ENCODE results near the gene TADA2B. TPM values are rescaled to one million over a fixed set of nuclear protein-coding genes. Genes with fewer than 3 reads are reported as not detected.

Gene TADA2B
- total RNA-seq, 1 experiment from 2014 or later = 14.3 TPM

GRCh38 chr4:7067452-7068278 is 24.5 kb downstream of the TADA2B start, which contains the start of gene GRPEL1 (continued):
- peak; percentile 42; the same call in 1 of the 2 replicates for TF ChIP-seq IRF1 (CRISPR knock-in tag; IDR thresholded peaks at IDR 0.05)
- TF ChIP-seq TP53 (CRISPR knock-in tag; IDR thresholded peaks at IDR 0.05) = 0 out of 2 replicates have a peak, but pooled peaks have one; percentile 66
- no peak for TF ChIP-seq SMAD3 (CRISPR knock-in tag; IDR thresholded peaks at IDR 0.05; ENCODE audit: borderline replicate concordance)
- no peak for TF ChIP-seq HMGA2 (CRISPR knock-in tag; IDR thresholded peaks at IDR 0.05)
- no peak for TF ChIP-seq MLX (CRISPR knock-in tag; IDR thresholded peaks at IDR 0.05)
- TF ChIP-seq AR (CRISPR knock-in tag; IDR thresholded peaks at IDR 0.05) = no peak
- no peak for TF ChIP-seq RORB (CRISPR knock-in tag; IDR thresholded peaks at IDR 0.05)
- TF ChIP-seq ZNF512 (CRISPR knock-in tag; IDR thresholded peaks at IDR 0.05; ENCODE audit: borderline replicate concordance) = no peak
- no peak for TF ChIP-seq PRRX2 (CRISPR knock-in tag; IDR thresholded peaks at IDR 0.05)
- TF ChIP-seq ZNF423 (CRISPR knock-in tag; IDR thresholded peaks at IDR 0.05) = no peak
- no peak for TF ChIP-seq ATF1 (CRISPR knock-in tag; IDR thresholded peaks at IDR 0.05)
- TF ChIP-seq ZNF138 (CRISPR knock-in tag; conservative IDR thresholded peaks at IDR 0.05) = no peak
- no peak for TF ChIP-seq CREM (CRISPR knock-in tag; IDR thresholded peaks at IDR 0.05)
- TF ChIP-seq NFYB (CRISPR knock-in tag; conservative IDR thresholded peaks at IDR 0.05; ENCODE audit: low read depth) = peak; percentile 77
- TF ChIP-seq MYBL2 (CRISPR knock-in tag; IDR thresholded peaks at IDR 0.05) = peak; percentile 58
- TF ChIP-seq CTCF (IDR thresholded peaks at IDR 0.05) = no peak
- TF ChIP-seq EMX1 (CRISPR knock-in tag; IDR thresholded peaks at IDR 0.05) = no peak
- TF ChIP-seq HMGXB4 (CRISPR knock-in tag; IDR thresholded peaks at IDR 0.05) = peak; percentile 22
- no peak for TF ChIP-seq AFF4 (CRISPR knock-in tag; IDR thresholded peaks at IDR 0.05; ENCODE audit: borderline replicate concordance)
- no peak for TF ChIP-seq ZMAT4 (CRISPR knock-in tag; IDR thresholded peaks at IDR 0.05)
- TF ChIP-seq KAT7 (CRISPR knock-in tag; IDR thresholded peaks at IDR 0.05; ENCODE audit: borderline replicate concordance) = no peak
- TF ChIP-seq PREB (CRISPR knock-in tag; IDR thresholded peaks at IDR 0.05; ENCODE audit: borderline replicate concordance) = no peak
- no peak for TF ChIP-seq FOXJ3 (CRISPR knock-in tag; IDR thresholded peaks at IDR 0.05; ENCODE audit: borderline replicate concordance)

All from WTC11 (cell line).